GM23248 (cell line): Measurements from ENCODE around the gene TFEB. TPM values are rescaled to one million over a fixed set of nuclear protein-coding genes. Genes with fewer than 3 reads are reported as not detected.

Experiments
- DNase-seq: peaks from one replicate; pipeline ENCODE4 v3.0.0-alpha.2; 2015
- H2AFZ ChIP-seq: fragments of 200-600 bp; sonication (generic); 2 replicates; pipeline ENCODE4 v1.6.1; 2016; ENCODE audit warnings: antibody characterized with exemption
- H3F3A ChIP-seq: fragments of 200-600 bp; sonication (generic); 2 replicates; pipeline ENCODE4 v1.6.1; 2016; ENCODE audit warnings: mild to moderate bottlenecking, antibody characterized with exemption, mixed run types; ENCODE audit not compliant: insufficient read depth
- H3K27ac ChIP-seq: fragments of 200-600 bp; sonication (generic); 2 replicates; pipeline ENCODE4 v1.5.1; 2016; ENCODE audit warnings: mild to moderate bottlenecking
- H3K27me3 ChIP-seq: fragments of 200-600 bp; sonication (generic); replicated peaks from 2 replicates; pipeline ENCODE4 v1.6.1; 2016; ENCODE audit warnings: mild to moderate bottlenecking; ENCODE audit not compliant: insufficient read depth
- H3K36me3 ChIP-seq: fragments of 200-600 bp; sonication (generic); 2 replicates; pipeline ENCODE4 v1.6.1; 2016; ENCODE audit warnings: low read depth, mild to moderate bottlenecking
- H3K4me1 ChIP-seq: fragments of 200-600 bp; sonication (generic); 2 replicates; pipeline ENCODE4 v1.6.1; 2016; ENCODE audit warnings: mild to moderate bottlenecking; ENCODE audit not compliant: insufficient read depth
- H3K4me2 ChIP-seq: fragments of 200-600 bp; sonication (generic); one replicate; pipeline ENCODE4 v1.6.1; 2016; ENCODE audit warnings: mild to moderate bottlenecking; ENCODE audit not compliant: unreplicated experiment
- H3K4me3 ChIP-seq: fragments of 200-600 bp; sonication (generic); 2 replicates; pipeline ENCODE4 v1.5.1; 2016; ENCODE audit warnings: mild to moderate bottlenecking
- H3K79me2 ChIP-seq: fragments of 200-600 bp; sonication (generic); 2 replicates; pipeline ENCODE4 v1.6.1; 2016; ENCODE audit warnings: mild to moderate bottlenecking; ENCODE audit not compliant: insufficient read depth
- H3K9ac ChIP-seq: fragments of 200-600 bp; sonication (generic); 2 replicates; pipeline ENCODE4 v1.6.1; 2016; ENCODE audit warnings: mild to moderate bottlenecking
- H3K9me2 ChIP-seq: fragments of 200-600 bp; sonication (generic); 2 replicates; pipeline ENCODE4 v1.6.1; 2016; ENCODE audit warnings: mixed run types, mild to moderate bottlenecking, moderate library complexity; ENCODE audit not compliant: insufficient read depth
- H3K9me3 ChIP-seq: fragments of 200-600 bp; sonication (generic); one replicate; pipeline ENCODE4 v1.6.1; 2017; ENCODE audit warnings: low read depth
- H4K20me1 ChIP-seq: fragments of 200-600 bp; sonication (generic); 2 replicates; pipeline ENCODE4 v1.6.0; 2016; ENCODE audit not compliant: insufficient read depth
- EZH2 ChIP-seq: fragments of 200-600 bp; sonication (generic); IDR thresholded peaks from 2 replicates; pipeline ENCODE4 v1.6.1; 2018; ENCODE audit warnings: antibody characterized with exemption, mild to moderate bottlenecking; ENCODE audit not compliant: insufficient read depth, poor library complexity, severe bottlenecking
- EZH2phosphoT487 ChIP-seq: fragments of 200-600 bp; sonication (generic); IDR thresholded peaks from 2 replicates; pipeline ENCODE4 v1.6.1; 2018; ENCODE audit warnings: antibody characterized with exemption, moderate library complexity, mild to moderate bottlenecking, low read depth; ENCODE audit not compliant: insufficient read depth
- WGBS, 2 experiments: methylation state at CpG; one replicate each; pipeline ENCODE4 v1.1.6; 2015 to 2017; ENCODE audit warnings: low lambda C conversion rate in 2 of 2, low coverage in 1 of 2; ENCODE audit errors: missing lambda C conversion rate in 2 of 2; 5-methylcytosine and 5-hydroxymethylcytosine counted together
- in situ Hi-C: fragments of 300-500 bp; cut with MboI; formaldehyde crosslinking; loops from 2 replicates; pipeline ENCODE4 v1.15.0; 2020
- polyA plus RNA-seq: library from polyadenylated mRNA; unstranded; fragments of >200 nt; fragmentation: Nextera tagmentation; extraction: Ambion mirVana; gene quantifications from 2 replicates; pipeline ENCODE4 v1.2.1, GENCODE V29; 2016
- total RNA-seq: library from RNA; depleted of rRNA; stranded (reverse); fragments of >200 nt; shearing (Covaris generic); gene quantifications from 2 replicates; pipeline ENCODE4 v1.2.3, GENCODE V29; 2014

The TFEB gene
- total and polyA plus RNA-seq, 2 experiments from 2014 or later = 5.5 to 5.7 TPM

GRCh38 chr6:41736186-41736733 lies 852 bp upstream of the TFEB start:
- 0 out of 2 replicates have a peak, but pooled peaks cover 4% of the 10 kb centered on the region for H3F3A ChIP-seq
- H4K20me1 ChIP-seq = no peaks in the 10 kb centered on the region
- no peak overlapping the region for H3K4me3 ChIP-seq
- H3K27me3 ChIP-seq = no peaks in the 10 kb centered on the region
- DNase-seq = peak; percentile 27
- H3K27ac ChIP-seq = no peak overlapping the region
- no peaks in the 10 kb centered on the region for H3K9me3 ChIP-seq
- H3K4me1 ChIP-seq = peaks cover 7% of the 10 kb centered on the region
- no peak for TF ChIP-seq EZH2
- TF ChIP-seq EZH2phosphoT487 = no peak
- H3K9ac ChIP-seq = no peak overlapping the region
- H3K36me3 ChIP-seq = no peaks in the 10 kb centered on the region
- no peaks in the 10 kb centered on the region for H3K9me2 ChIP-seq
- 28 to 36% methylated on average over 4 to 6 of the region's 6 CpGs for WGBS, 2 experiments
- peak overlapping the region; percentile 77 for H2AFZ ChIP-seq
- H3K4me2 ChIP-seq = no peak overlapping the region
- H3K79me2 ChIP-seq = peaks cover 7% of the 10 kb centered on the region; the same call in 1 of the 2 replicates
- in situ Hi-C loops = no loop called here

- no peaks in the 10 kb centered on the region for H3K36me3 ChIP-seq
- H3K4me2 ChIP-seq = peak overlapping the region; percentile 67
- H3K27ac ChIP-seq = 0 out of 2 replicates have a peak overlapping the region, but pooled peaks have one; percentile 51
- H3K9me2 ChIP-seq = no peaks in the 10 kb centered on the region
- no peaks in the 10 kb centered on the region for H3K27me3 ChIP-seq
- peak overlapping the region; percentile 70 for H3K9ac ChIP-seq
- H3K79me2 ChIP-seq = peaks cover 7% of the 10 kb centered on the region; the same call in 1 of the 2 replicates
- H3K9me3 ChIP-seq = no peaks in the 10 kb centered on the region
- DNase-seq = peak; percentile 79
- WGBS, 2 experiments = 2% methylated on average over 33 of the region's 76 CpGs; no CpG with 5 or more reads in 1 of the 2 experiments
- TF ChIP-seq EZH2 = no peak
- TF ChIP-seq EZH2phosphoT487 = no peak
- H4K20me1 ChIP-seq = no peaks in the 10 kb centered on the region
- H3K4me3 ChIP-seq = peak overlapping the region; percentile 77
- peak overlapping the region; percentile 82 for H2AFZ ChIP-seq
- H3F3A ChIP-seq = 0 out of 2 replicates have a peak, but pooled peaks cover 4% of the 10 kb centered on the region
- in situ Hi-C loops = no loop called here
- H3K4me1 ChIP-seq = peaks cover 14% of the 10 kb centered on the region
These were observed 562 bp downstream of the TFEB start for GRCh38 chr6:41734666-41735426.

- H3K9me3 ChIP-seq = no peaks in the 10 kb centered on the region
- peaks cover 7% of the 10 kb centered on the region; the same call in 1 of the 2 replicates for H3K79me2 ChIP-seq
- H3K27ac ChIP-seq = peak overlapping the region; percentile 51
- no peaks in the 10 kb centered on the region for H4K20me1 ChIP-seq
- TF ChIP-seq EZH2phosphoT487 (no peak), EZH2 (no peak)
- in situ Hi-C loops = no loop called here
- no peaks in the 10 kb centered on the region for H3K36me3 ChIP-seq
- H3K9me2 ChIP-seq = no peaks in the 10 kb centered on the region
- peak; percentile 83 for DNase-seq
- peak overlapping the region; percentile 77 for H3K4me3 ChIP-seq
- H3K4me2 ChIP-seq = peak overlapping the region; percentile 64
- peak overlapping the region; percentile 70 for H3K9ac ChIP-seq
- H2AFZ ChIP-seq = peak overlapping the region; percentile 82
- H3F3A ChIP-seq = 0 out of 2 replicates have a peak, but pooled peaks cover 4% of the 10 kb centered on the region
- H3K27me3 ChIP-seq = no peaks in the 10 kb centered on the region
- WGBS, 2 experiments = 3 to 5% methylated on average over 27 to 53 of the region's 73 CpGs
- peaks cover 14% of the 10 kb centered on the region for H3K4me1 ChIP-seq
These were observed 1.4 kb downstream of the TFEB start for GRCh38 chr6:41733707-41734665.

GRCh38 chr6:41733360-41733706 lies 2.1 kb downstream of the TFEB start:
- H3K9me3 ChIP-seq = no peaks in the 10 kb centered on the region
- peak overlapping the region; percentile 70; the same call in 1 of the 2 replicates for H3K9ac ChIP-seq
- WGBS, 2 experiments = 21 to 27% methylated on average over 11 of the region's 11 CpGs
- H3K27me3 ChIP-seq = no peaks in the 10 kb centered on the region
- DNase-seq = peak; percentile 27
- H4K20me1 ChIP-seq = no peaks in the 10 kb centered on the region
- H3K4me2 ChIP-seq = peak overlapping the region; percentile 64
- peaks cover 7% of the 10 kb centered on the region; the same call in 1 of the 2 replicates for H3K79me2 ChIP-seq
- H3K9me2 ChIP-seq = no peaks in the 10 kb centered on the region
- H3K27ac ChIP-seq = peak overlapping the region; percentile 51
- in situ Hi-C loops = no loop called here
- no peaks in the 10 kb centered on the region for H3K36me3 ChIP-seq
- peak overlapping the region; percentile 77 for H3K4me3 ChIP-seq
- peaks cover 14% of the 10 kb centered on the region for H3K4me1 ChIP-seq
- peak overlapping the region; percentile 82 for H2AFZ ChIP-seq
- no peak for TF ChIP-seq EZH2phosphoT487
- no peak for TF ChIP-seq EZH2
- 0 out of 2 replicates have a peak, but pooled peaks cover 4% of the 10 kb centered on the region for H3F3A ChIP-seq
